ENCODE results near the gene RNF207. TPM values are rescaled to one million over a fixed set of nuclear protein-coding genes. Genes with fewer than 3 reads are reported as not detected.

Gene RNF207
- total and polyA plus RNA-seq, 2 of the 8 experiments (the other 6 are each of a cell fraction or from before 2014, with no cell fraction given): 3.9 to 5.4 TPM

- Histone ChIP-seq H2BK15ac (ENCODE audit: low read length) (no peak overlapping the region), H3K4me2 (ENCODE audit: insufficient read depth in 1 of 2, low read depth in 2 of 2, low read length in 2 of 2) (no peak overlapping the region), H2AK5ac (ENCODE audit: low read depth, low read length) (no peak overlapping the region), H3K4ac (replicated peaks; ENCODE audit: insufficient read length, low read depth, low read length) (no peak overlapping the region), H3K27ac (ENCODE audit: low read depth, low read length) (no peak overlapping the region), H3K9me3 (ENCODE audit: insufficient read depth in 2 of 2, low read depth in 1 of 2, low read length in 1 of 2) (no peaks in the 10 kb centered on the region), H4K5ac (ENCODE audit: insufficient read length, low read depth, low read length) (no peak overlapping the region), H3K18ac (ENCODE audit: extremely low read depth, low read length) (no peak overlapping the region), H4K91ac (replicated peaks; ENCODE audit: insufficient read length, low read length) (no peak overlapping the region), H2AFZ (ENCODE audit: low read length) (no peak overlapping the region), H3K14ac (ENCODE audit: insufficient read length) (no peak overlapping the region), H4K20me1 (replicated peaks in 1 of 2; ENCODE audit: control insufficient read depth in 1 of 2, insufficient read depth in 2 of 2, low read length in 2 of 2) (peaks cover 7 to 33% of the 10 kb centered on the region in 2 experiments), H2BK120ac (replicated peaks; ENCODE audit: low read depth, low read length) (no peak overlapping the region), H2BK12ac (ENCODE audit: low read depth, low read length) (no peak overlapping the region), H3K23me2 (ENCODE audit: low read depth, low read length) (peaks cover 11% of the 10 kb centered on the region; the same call in 1 of the 2 replicates), H3K27me3 (replicated peaks in 1 of 4; ENCODE audit: control insufficient read depth in 3 of 4, extremely low read depth in 1 of 4, insufficient read depth in 3 of 4, low read length in 3 of 4) (peaks cover 16 to 41% (median 34%) of the 10 kb centered on the region in 4 experiments), H3K79me2 (ENCODE audit: control insufficient read depth in 1 of 2, insufficient read depth in 2 of 2, low read length in 2 of 2) (no peaks in the 10 kb centered on the region), H3K4me3 (ENCODE audit: extremely low read depth in 1 of 4, insufficient read depth in 2 of 4, low read depth in 3 of 4, low read length in 4 of 4) (no peak overlapping the region), H3K56ac (replicated peaks; ENCODE audit: insufficient read length, low read depth, low read length) (no peak overlapping the region), H3K9ac (replicated peaks in 1 of 4; ENCODE audit: extremely low read depth in 1 of 4, low read depth in 3 of 4, low read length in 3 of 4) (no peak overlapping the region), H4K8ac (ENCODE audit: extremely low read depth, insufficient read depth, low read length) (no peak overlapping the region), H3K36me3 (ENCODE audit: control insufficient read depth in 2 of 4, insufficient read depth in 4 of 4, low read length in 3 of 4) (no peaks in the 10 kb centered on the region; a peak in 1 of 8 replicates), H2BK5ac (ENCODE audit: low read depth, low read length) (no peak overlapping the region), H3K79me1 (ENCODE audit: low read depth, low read length) (no peaks in the 10 kb centered on the region), H3K23ac (ENCODE audit: insufficient read length) (no peak overlapping the region), H3K4me1 (replicated peaks in 1 of 4; ENCODE audit: control insufficient read depth in 3 of 4, insufficient read depth in 4 of 4, low read length in 3 of 4) (peaks cover 0 to 9% (median 6%) of the 10 kb centered on the region in 4 experiments; a peak in 4 of 7 replicates), H2BK20ac (ENCODE audit: low read length) (no peak overlapping the region)
- DNase-seq (ENCODE audit: low read depth in 1 of 2, low spot score in 2 of 2) (no peak), FAIRE-seq (no peak)
- CTCF ChIA-PET (ENCODE audit: partially characterized antibody): interaction anchor here (0.6 to 19.1 kb wide), 14 partner anchors 12 to 186 kb away, joined by 3 to 353 read pairs (median 6); partner anchors contain the start of genes RNF207 and RPL22
- 93% methylated on average over 4 of the region's 4 CpGs; no CpG with 5 or more reads in 1 of the 2 experiments for WGBS, 2 experiments (ENCODE audit: extremely low coverage in 1 of 2, insufficient coverage in 1 of 2, insufficient read length in 1 of 2, insufficient replicate concordance in 2 of 2, low coverage in 1 of 2, low lambda C conversion rate in 2 of 2, missing lambda C conversion rate in 1 of 2)
- POLR2A ChIA-PET (ENCODE audit: partially characterized antibody): interaction anchor here (9.3 kb wide), 1 partner anchor 15 kb away, joined by 64 read pairs; the partner anchor contains the start of gene ICMT
- no peak for TF ChIP-seq PHF8 (conservative IDR thresholded peaks at IDR 0.05; ENCODE audit: low read depth, low read length)
- TF ChIP-seq POU5F1 (IDR thresholded peaks at IDR 0.05; ENCODE audit: low read depth, low read length): no peak
- TF ChIP-seq BCL11A (IDR thresholded peaks at IDR 0.05; ENCODE audit: low read depth in 2 of 2, low read length in 2 of 2): no peak
- TF ChIP-seq TAF1 (IDR thresholded peaks at IDR 0.05; ENCODE audit: low read depth, low read length): no peak
- no peak for TF ChIP-seq RNF2 (IDR thresholded peaks at IDR 0.05; ENCODE audit: borderline replicate concordance, low read depth, low read length, missing control alignments, poor library complexity, severe bottlenecking)
- TF ChIP-seq CHD1 (IDR thresholded peaks at IDR 0.05; ENCODE audit: low read depth, low read length): no peak
- TF ChIP-seq, protein P1, sequence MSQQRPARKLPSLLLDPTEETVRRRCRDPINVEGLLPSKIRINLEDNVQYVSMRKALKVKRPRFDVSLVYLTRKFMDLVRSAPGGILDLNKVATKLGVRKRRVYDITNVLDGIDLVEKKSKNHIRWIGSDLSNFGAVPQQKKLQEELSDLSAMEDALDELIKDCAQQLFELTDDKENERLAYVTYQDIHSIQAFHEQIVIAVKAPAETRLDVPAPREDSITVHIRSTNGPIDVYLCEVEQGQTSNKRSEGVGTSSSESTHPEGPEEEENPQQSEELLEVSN (IDR thresholded peaks at IDR 0.05): no peak
- TF ChIP-seq KDM5A (IDR thresholded peaks at IDR 0.05; ENCODE audit: low read length): no peak
- TF ChIP-seq KDM4A (IDR thresholded peaks at IDR 0.05; ENCODE audit: low read depth, low read length, severe bottlenecking): no peak
- no peak for TF ChIP-seq POLR2AphosphoS5 (IDR thresholded peaks at IDR 0.05; ENCODE audit: low read depth, low read length)
- TF ChIP-seq NANOG (IDR thresholded peaks at IDR 0.05; ENCODE audit: insufficient read depth, low read depth, low read length, poor library complexity, severe bottlenecking): no peak
- no peak for TF ChIP-seq SUZ12 (IDR thresholded peaks at IDR 0.05; ENCODE audit: low read length)
- TF ChIP-seq POLR2A (IDR thresholded peaks at IDR 0.05; ENCODE audit: control extremely low read depth in 1 of 2, low read depth in 2 of 2, low read length in 2 of 2): no peak
- no peak for TF ChIP-seq JUN (IDR thresholded peaks at IDR 0.05; ENCODE audit: low read depth, low read length)
Measured at GRCh38 chr1:6252374-6252710, 46.4 kb downstream of the RNF207 start.
